Bronchial epithelial cell (primary cell): ENCODE data around the gene FXYD6. TPM values are rescaled to one million over a fixed set of nuclear protein-coding genes. Genes with fewer than 3 reads are reported as not detected.

Experiments
- DNase-seq: peaks from one replicate; pipeline ENCODE4 v3.0.0-alpha.2; 2010; ENCODE audit warnings: low read depth
- FAIRE-seq: peaks from 2 replicates; lab custom pipeline; 2011; peaks lifted over from hg19 to GRCh38; lab: Jason Lieb, UNC
- H3K27me3 ChIP-seq: 2 replicates; pipeline ENCODE4 v1.5.1; 2011; ENCODE audit warnings: low read length; ENCODE audit not compliant: control insufficient read depth, insufficient read depth
- H3K36me3 ChIP-seq: 2 replicates; pipeline ENCODE4 v1.5.1; 2011; ENCODE audit warnings: low read length; ENCODE audit not compliant: control insufficient read depth, insufficient read depth
- H3K4me3 ChIP-seq: 2 replicates; pipeline ENCODE4 v1.5.1; 2011; ENCODE audit warnings: mild to moderate bottlenecking, low read depth, low read length, control low read depth
- total RNA-seq: library from RNA; depleted of rRNA; stranded (reverse); fragments of >200 nt; gene quantifications from 2 replicates; pipeline ENCODE4 v1.2.1, GENCODE V29; 2014
- TF ChIP-seq, protein P1 (sequence below): IDR thresholded peaks from 2 replicates; pipeline ENCODE4 v1.5.1; 2011; ENCODE audit warnings: mild to moderate bottlenecking, moderate library complexity, low read length, control low read depth, inconsistent platforms; ENCODE audit not compliant: insufficient read depth, severe bottlenecking

FXYD6 gene
- total RNA-seq, 1 donor from 2014 or later: not detected

GRCh38 chr11:117822074-117823033 lies 54.1 kb downstream of the FXYD6 start:
- FAIRE-seq (peak; percentile 7), DNase-seq (no peak)
- TF ChIP-seq, protein P1, sequence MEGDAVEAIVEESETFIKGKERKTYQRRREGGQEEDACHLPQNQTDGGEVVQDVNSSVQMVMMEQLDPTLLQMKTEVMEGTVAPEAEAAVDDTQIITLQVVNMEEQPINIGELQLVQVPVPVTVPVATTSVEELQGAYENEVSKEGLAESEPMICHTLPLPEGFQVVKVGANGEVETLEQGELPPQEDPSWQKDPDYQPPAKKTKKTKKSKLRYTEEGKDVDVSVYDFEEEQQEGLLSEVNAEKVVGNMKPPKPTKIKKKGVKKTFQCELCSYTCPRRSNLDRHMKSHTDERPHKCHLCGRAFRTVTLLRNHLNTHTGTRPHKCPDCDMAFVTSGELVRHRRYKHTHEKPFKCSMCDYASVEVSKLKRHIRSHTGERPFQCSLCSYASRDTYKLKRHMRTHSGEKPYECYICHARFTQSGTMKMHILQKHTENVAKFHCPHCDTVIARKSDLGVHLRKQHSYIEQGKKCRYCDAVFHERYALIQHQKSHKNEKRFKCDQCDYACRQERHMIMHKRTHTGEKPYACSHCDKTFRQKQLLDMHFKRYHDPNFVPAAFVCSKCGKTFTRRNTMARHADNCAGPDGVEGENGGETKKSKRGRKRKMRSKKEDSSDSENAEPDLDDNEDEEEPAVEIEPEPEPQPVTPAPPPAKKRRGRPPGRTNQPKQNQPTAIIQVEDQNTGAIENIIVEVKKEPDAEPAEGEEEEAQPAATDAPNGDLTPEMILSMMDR: peak; percentile 84
- H3K27me3 ChIP-seq: no peaks in the 10 kb centered on the region
- H3K4me3 ChIP-seq: no peak overlapping the region
- no peaks in the 10 kb centered on the region for H3K36me3 ChIP-seq

- no peak for DNase-seq
- TF ChIP-seq, protein P1: no peak
- no peak for FAIRE-seq
- no peaks in the 10 kb centered on the region for H3K36me3 ChIP-seq
- no peaks in the 10 kb centered on the region for H3K27me3 ChIP-seq
- H3K4me3 ChIP-seq: no peak overlapping the region
These were observed 55.0 kb downstream of the FXYD6 start for GRCh38 chr11:117821431-117821830.

- no peak overlapping the region for H3K4me3 ChIP-seq
- H3K27me3 ChIP-seq: no peaks in the 10 kb centered on the region
- no peak for FAIRE-seq
- TF ChIP-seq, protein P1: no peak
- no peak for DNase-seq
- H3K36me3 ChIP-seq: no peaks in the 10 kb centered on the region
These were observed 55.9 kb downstream of the FXYD6 start for GRCh38 chr11:117820516-117820915.

GRCh38 chr11:117820071-117820470 lies 56.4 kb downstream of the FXYD6 start:
- TF ChIP-seq, protein P1: no peak
- DNase-seq (no peak), FAIRE-seq (no peak)
- Histone ChIP-seq H3K27me3 (no peaks in the 10 kb centered on the region), H3K36me3 (no peaks in the 10 kb centered on the region), H3K4me3 (no peak overlapping the region)

GRCh38 chr11:117819096-117820040 lies 57.1 kb downstream of the FXYD6 start:
- peak; percentile 43 for FAIRE-seq

More at GRCh38 chr11:117819096-117820040, 57.1 kb downstream of the FXYD6 start:
- Histone ChIP-seq H3K4me3 (no peak overlapping the region), H3K36me3 (no peaks in the 10 kb centered on the region), H3K27me3 (no peaks in the 10 kb centered on the region)
- DNase-seq: peak; percentile 59
- TF ChIP-seq, protein P1: peak; percentile 79
